CD4-positive, alpha-beta T cell (primary cell): Measurements from ENCODE around the gene VGLL3. TPM values are rescaled to one million over a fixed set of nuclear protein-coding genes. Genes with fewer than 3 reads are reported as not detected.

Source experiments
- ATAC-seq: fragments of 200-7000 bp; cut with Tn5 transposase; one replicate; pipeline ENCODE4 v1.10.0; 2022; ENCODE audit warnings: mild to moderate bottlenecking; ENCODE audit not compliant: poor library complexity
- CTCF ChIA-PET: fragments of 350-600 bp; sonication (Branson Sonifier 250); formaldehyde crosslinking; loops from one replicate; lab custom pipeline; 2021; ENCODE audit warnings: antibody characterized with exemption, inconsistent platforms; lab: Charles Lee
- POLR2A ChIA-PET: fragments of 350-600 bp; sonication (Branson Sonifier 250); formaldehyde crosslinking; loops from one replicate; lab custom pipeline; 2021; ENCODE audit warnings: antibody characterized with exemption, inconsistent platforms; lab: Charles Lee
- DNase-seq, 14 experiments: peaks; one replicate each; pipeline ENCODE4 v3.0.0-alpha.2; 2013 to 2020; ENCODE audit warnings: mixed read lengths in 2 of 14
- H3K27ac ChIP-seq, 2 donors: one replicate each; pipeline versions ENCODE4 v1.5.1 to v1.7.0; 2013; ENCODE audit warnings: low read length in 2 of 2, low read depth in 1 of 2, mild to moderate bottlenecking in 1 of 2
- H3K27me3 ChIP-seq, 2 experiments: 1 replicate in 1 of 2; 2 replicates in 1 of 2; pipeline versions ENCODE4 v1.6.1 to v1.7.0; 2013; ENCODE audit warnings: low read length in 2 of 2, control low read depth in 1 of 2, mild to moderate bottlenecking in 1 of 2, moderate library complexity in 1 of 2; ENCODE audit not compliant: insufficient read depth in 2 of 2, control insufficient read depth in 1 of 2
- H3K36me3 ChIP-seq: one replicate; pipeline ENCODE4 v1.6.1; 2013; ENCODE audit warnings: low read length, control low read depth; ENCODE audit not compliant: insufficient read depth
- H3K4me1 ChIP-seq: one replicate; pipeline ENCODE4 v1.6.1; 2013; ENCODE audit warnings: low read length, control low read depth; ENCODE audit not compliant: insufficient read depth
- H3K4me3 ChIP-seq: one replicate; pipeline ENCODE4 v1.5.1; 2013; ENCODE audit warnings: mild to moderate bottlenecking, low read length, moderate library complexity
- H3K9me3 ChIP-seq, 2 experiments: 1 replicate in 1 of 2; 2 replicates in 1 of 2; pipeline versions ENCODE4 v1.6.1 to v1.7.0; 2013; ENCODE audit warnings: low read length in 2 of 2, mild to moderate bottlenecking in 2 of 2, control low read depth in 1 of 2, moderate library complexity in 1 of 2; ENCODE audit not compliant: control insufficient read depth in 1 of 2, insufficient read depth in 1 of 2
- H3K27ac Mint-ChIP-seq: one replicate; pipeline ENCODE4 v1.8.0; 2020; ENCODE audit warnings: mixed read lengths
- H3K27me3 Mint-ChIP-seq: one replicate; pipeline ENCODE4 v1.8.0; 2021; ENCODE audit warnings: mixed read lengths
- H3K36me3 Mint-ChIP-seq: one replicate; pipeline ENCODE4 v1.8.0; 2021; ENCODE audit warnings: low read depth, mixed read lengths
- H3K4me1 Mint-ChIP-seq: one replicate; pipeline ENCODE4 v1.8.0; 2021; ENCODE audit warnings: low read depth, mixed read lengths
- H3K4me3 Mint-ChIP-seq: one replicate; pipeline ENCODE4 v1.8.0; 2020; ENCODE audit warnings: mild to moderate bottlenecking, mixed read lengths
- H3K9me3 Mint-ChIP-seq: one replicate; pipeline ENCODE4 v1.8.0; 2020; ENCODE audit warnings: mixed read lengths
- intact Hi-C, 2 experiments: fragments of 100-400 bp; cut with DNase I in 1 of 2; cut with micrococcal nuclease in 1 of 2; formaldehyde crosslinking; loops; one replicate each; pipeline versions ENCODE4 v1.15.1 to v1.9.0; 2023 to 2025; cut with DNase I, micrococcal nuclease
- total RNA-seq, 174 experiments: library from RNA in 2 of 174; stranded (reverse) in 2 of 174; gene quantifications; one replicate each; pipeline ENCODE4 v1.2.3 and lab custom pipeline; 2021 to 2026
- TF ChIP-seq, protein P1 (sequence below): fragments of 200-600 bp; IDR thresholded peaks from one replicate; pipeline ENCODE4 v1.8.0; 2022; ENCODE audit warnings: antibody characterized with exemption, mild to moderate bottlenecking

Gene VGLL3
- total RNA-seq, 2 experiments from 2014 or later, result not detected

DNA sequence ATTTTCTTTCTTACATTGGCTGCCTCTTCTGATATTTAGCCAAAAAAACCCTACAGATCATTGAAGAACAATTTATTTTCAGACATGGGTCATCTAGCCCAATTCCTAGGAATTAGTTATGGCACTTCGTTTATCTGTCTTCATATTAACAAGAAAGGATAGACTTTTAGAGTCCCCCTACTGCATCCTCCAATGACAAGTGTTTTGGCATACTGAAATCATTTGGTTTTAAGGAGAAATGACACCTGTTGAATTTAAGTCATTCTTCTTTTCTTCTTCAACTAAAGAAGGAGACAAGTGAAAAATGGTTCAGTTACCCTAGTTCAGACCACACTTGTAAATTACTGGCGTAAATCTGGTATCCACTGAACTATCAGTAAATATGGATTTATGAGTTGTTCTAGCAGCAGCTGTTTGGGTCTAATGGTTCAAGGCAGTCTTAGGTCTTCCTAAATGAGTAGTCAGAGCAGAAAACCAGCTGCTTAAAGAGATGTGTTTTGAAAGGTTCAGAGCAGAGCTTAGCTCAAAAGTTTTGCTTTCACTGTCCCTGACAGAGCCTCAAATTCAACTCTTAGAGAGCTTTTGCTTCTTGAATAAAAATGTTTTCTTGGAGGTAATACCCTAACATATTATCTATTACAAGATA is 5.6 kb downstream of the VGLL3 start:
- CTCF ChIA-PET, result no interaction called here

DNA sequence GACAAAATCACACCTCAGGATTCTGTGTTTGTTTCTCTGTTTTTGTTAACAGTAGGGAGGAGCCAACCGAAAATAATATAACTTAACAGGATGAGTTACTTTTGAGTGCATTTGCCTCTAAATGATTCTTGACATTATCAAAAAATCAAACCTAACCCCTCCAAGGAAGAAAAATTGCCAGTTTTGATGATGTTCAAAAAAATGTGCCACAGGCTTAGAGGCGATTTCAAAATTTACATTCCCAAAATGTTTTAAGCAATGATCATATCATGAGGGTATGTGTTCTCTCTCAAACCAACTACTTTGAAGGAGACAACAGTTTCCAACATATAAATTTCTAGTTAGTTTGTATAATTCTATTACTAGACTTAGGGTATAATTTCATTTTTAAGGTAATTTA is 6.7 kb downstream of the VGLL3 start:
- H3K4me1 ChIP-seq, result no peaks in the 10 kb centered on the region
- no peak overlapping the region for H3K4me3 Mint-ChIP-seq
- intact Hi-C loops, result no loop called here
- H3K27ac ChIP-seq, result no peak overlapping the region
- peaks cover 13% of the 10 kb centered on the region for H3K27me3 Mint-ChIP-seq
- TF ChIP-seq, protein P1, sequence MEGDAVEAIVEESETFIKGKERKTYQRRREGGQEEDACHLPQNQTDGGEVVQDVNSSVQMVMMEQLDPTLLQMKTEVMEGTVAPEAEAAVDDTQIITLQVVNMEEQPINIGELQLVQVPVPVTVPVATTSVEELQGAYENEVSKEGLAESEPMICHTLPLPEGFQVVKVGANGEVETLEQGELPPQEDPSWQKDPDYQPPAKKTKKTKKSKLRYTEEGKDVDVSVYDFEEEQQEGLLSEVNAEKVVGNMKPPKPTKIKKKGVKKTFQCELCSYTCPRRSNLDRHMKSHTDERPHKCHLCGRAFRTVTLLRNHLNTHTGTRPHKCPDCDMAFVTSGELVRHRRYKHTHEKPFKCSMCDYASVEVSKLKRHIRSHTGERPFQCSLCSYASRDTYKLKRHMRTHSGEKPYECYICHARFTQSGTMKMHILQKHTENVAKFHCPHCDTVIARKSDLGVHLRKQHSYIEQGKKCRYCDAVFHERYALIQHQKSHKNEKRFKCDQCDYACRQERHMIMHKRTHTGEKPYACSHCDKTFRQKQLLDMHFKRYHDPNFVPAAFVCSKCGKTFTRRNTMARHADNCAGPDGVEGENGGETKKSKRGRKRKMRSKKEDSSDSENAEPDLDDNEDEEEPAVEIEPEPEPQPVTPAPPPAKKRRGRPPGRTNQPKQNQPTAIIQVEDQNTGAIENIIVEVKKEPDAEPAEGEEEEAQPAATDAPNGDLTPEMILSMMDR, result no peak
- no peaks in the 10 kb centered on the region for H3K4me1 Mint-ChIP-seq
- H3K27me3 ChIP-seq, result no peaks in the 10 kb centered on the region
- H3K4me3 ChIP-seq, result no peak overlapping the region
- ChIA-PET CTCF (no interaction called here), POLR2A (no interaction called here)
- ATAC-seq (no peak), DNase-seq (no peak)
- no peak overlapping the region for H3K27ac Mint-ChIP-seq
- H3K9me3 Mint-ChIP-seq, result no peaks in the 10 kb centered on the region
- no peaks in the 10 kb centered on the region for H3K9me3 ChIP-seq
- no peaks in the 10 kb centered on the region for H3K36me3 ChIP-seq
- H3K36me3 Mint-ChIP-seq, result no peaks in the 10 kb centered on the region

More for the DNA sequence above, 5.6 kb downstream of the VGLL3 start:
- Mint-ChIP-seq H3K4me3 (no peak overlapping the region), H3K27ac (no peak overlapping the region), H3K36me3 (no peaks in the 10 kb centered on the region), H3K4me1 (peaks cover 5% of the 10 kb centered on the region), H3K27me3 (peaks cover 24% of the 10 kb centered on the region), H3K9me3 (no peaks in the 10 kb centered on the region)
- Histone ChIP-seq H3K27me3 (peaks cover 4 to 8% of the 10 kb centered on the region in 2 experiments), H3K9me3 (peaks cover 0 to 2% of the 10 kb centered on the region in 2 experiments), H3K4me3 (no peak overlapping the region), H3K36me3 (no peaks in the 10 kb centered on the region), H3K27ac (no peak overlapping the region), H3K4me1 (no peaks in the 10 kb centered on the region)
- TF ChIP-seq, protein P1, result no peak
- no peak for DNase-seq
- intact Hi-C loops, result no loop called here
- ATAC-seq, result no peak
- POLR2A ChIA-PET, result no interaction called here

DNA sequence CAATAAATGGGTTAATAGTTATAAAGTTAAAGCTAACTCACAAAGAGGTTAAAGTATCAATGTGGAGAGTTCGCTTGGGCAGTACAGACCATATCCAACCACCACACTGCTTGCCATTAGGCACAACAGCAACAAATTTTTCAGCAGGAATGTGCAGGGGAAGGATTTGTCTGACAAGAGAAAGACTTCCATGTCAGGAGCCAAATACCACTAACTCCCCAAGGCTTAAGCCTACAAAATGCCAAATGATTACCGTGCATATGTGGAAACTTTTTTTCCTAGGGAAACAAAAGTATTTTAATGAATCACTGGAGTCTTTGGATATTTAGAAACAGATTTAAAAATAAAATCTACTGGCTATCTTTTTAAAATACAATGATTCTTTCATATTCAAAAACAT is 8.1 kb downstream of the VGLL3 start:
- Histone ChIP-seq H3K4me1 (no peaks in the 10 kb centered on the region), H3K27me3 (no peaks in the 10 kb centered on the region), H3K27ac (no peak overlapping the region), H3K4me3 (no peak overlapping the region), H3K9me3 (no peaks in the 10 kb centered on the region), H3K36me3 (no peaks in the 10 kb centered on the region)
- ChIA-PET CTCF (no interaction called here), POLR2A (no interaction called here)
- peaks cover 3% of the 10 kb centered on the region for H3K27me3 Mint-ChIP-seq
- H3K4me3 Mint-ChIP-seq, result no peak overlapping the region
- no peaks in the 10 kb centered on the region for H3K36me3 Mint-ChIP-seq
- DNase-seq (no peak), ATAC-seq (no peak)
- H3K9me3 Mint-ChIP-seq, result no peaks in the 10 kb centered on the region
- H3K4me1 Mint-ChIP-seq, result no peaks in the 10 kb centered on the region
- intact Hi-C loops, result no loop called here
- no peak overlapping the region for H3K27ac Mint-ChIP-seq
- TF ChIP-seq, protein P1, result no peak
